K562 (cell line): Measurements from ENCODE around the gene NET1. TPM values are rescaled to one million over a fixed set of nuclear protein-coding genes. Genes with fewer than 3 reads are reported as not detected.

ENCODE experiments used
- MYNN ChIP-seq, 2 experiments: sonication (generic); formaldehyde crosslinking in 1 of 2; IDR thresholded peaks; 2 replicates each; pipeline versions ENCODE4 v1.5.0 to v1.6.1; 2016 to 2020; ENCODE audit warnings: antibody characterized with exemption in 1 of 2, missing genetic modification reagents in 1 of 2
- PCBP2 ChIP-seq: fragments of 200-400 bp; formaldehyde crosslinking; IDR thresholded peaks from 2 replicates; pipeline ENCODE4 v1.6.1; 2018; ENCODE audit warnings: low read length, low read depth, mild to moderate bottlenecking, moderate library complexity; ENCODE audit not compliant: poor library complexity, severe bottlenecking
- polyA plus RNA-seq, 8 experiments: library from polyadenylated mRNA; depleted of rRNA in 4 of 8; stranded (reverse) in 5 of 8; unstranded in 3 of 8; fragments of >200 nt; fragmentation: Nextera tagmentation in 2 of 8; fragmentation: Illumina TruSeq in 1 of 8; extraction: Ambion mirVana in 2 of 8; extraction: Trizol in 1 of 8; gene quantifications; 2 replicates each; pipeline versions ENCODE4 v1.2.1 to v1.2.3, GENCODE V29; 2011 to 2014; ENCODE audit warnings: inconsistent platforms in 1 of 8, missing spikeins in 1 of 8
- total RNA-seq, 7 experiments: library from RNA; depleted of rRNA in 6 of 7; stranded (reverse); fragments of >200 nt in 6 of 7; fragmentation: Illumina TruSeq in 2 of 7; extraction: Trizol in 2 of 7; gene quantifications; 2 replicates each; pipeline versions ENCODE4 v1.2.1 to v1.2.3, GENCODE V29; 2011 to 2021; ENCODE audit warnings: low replicate concordance in 1 of 7
- TF ChIP-seq, protein P1 (sequence below): sonication (generic); formaldehyde crosslinking; IDR thresholded peaks from 2 replicates; pipeline ENCODE4 v1.8.0; 2022; ENCODE audit warnings: missing genetic modification reagents, mild to moderate bottlenecking, moderate library complexity, borderline replicate concordance
- TF ChIP-seq, protein P2 (sequence below): fragments of 450-650 bp; IDR thresholded peaks from 2 replicates; pipeline ENCODE4 v1.6.1; 2017; ENCODE audit warnings: antibody characterized with exemption, mild to moderate bottlenecking
- TF ChIP-seq, protein P3 (sequence below), 3 experiments: IDR thresholded peaks in 2 of 3; conservative IDR thresholded peaks in 1 of 3; 2 replicates each; pipeline ENCODE4 v1.5.1; 2011 to 2012; ENCODE audit warnings: low read length in 3 of 3, mild to moderate bottlenecking in 3 of 3, control low read depth in 2 of 3, improper control_type of control experiment in 1 of 3, inconsistent platforms in 1 of 3, low read depth in 1 of 3, mixed read lengths in 1 of 3, moderate library complexity in 1 of 3; ENCODE audit not compliant: insufficient read depth in 2 of 3
- TF ChIP-seq, protein P4 (sequence below): fragments of 450-650 bp; IDR thresholded peaks from 2 replicates; pipeline ENCODE4 v1.7.0; 2016; ENCODE audit warnings: borderline replicate concordance

NET1 gene
- total and polyA plus RNA-seq, 9 of the 15 experiments (the other 6 are each of a cell fraction or from before 2014, with no cell fraction given) = 47.4 to 258 (median 106) TPM

DNA sequence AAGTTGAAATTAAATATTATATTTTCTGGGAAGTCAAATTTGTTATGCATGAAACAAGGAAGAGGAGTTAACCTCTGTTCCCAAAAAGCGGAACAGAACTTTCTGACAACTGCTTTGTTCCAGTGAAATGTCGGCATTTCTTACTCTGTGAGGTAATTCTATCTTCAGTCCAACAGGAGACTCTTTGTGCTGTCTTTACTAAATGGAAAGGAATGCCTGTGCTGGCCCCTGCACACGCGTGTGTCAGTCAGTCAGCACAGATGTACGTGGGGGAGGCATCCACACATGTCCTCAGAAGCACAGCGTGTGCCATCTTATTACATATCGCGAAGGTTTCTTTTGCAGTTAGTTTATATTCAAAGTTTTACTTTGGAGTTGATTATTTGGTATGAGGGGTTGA lies 37.5 kb downstream of the NET1 start (continued):
- TF ChIP-seq, protein P1, sequence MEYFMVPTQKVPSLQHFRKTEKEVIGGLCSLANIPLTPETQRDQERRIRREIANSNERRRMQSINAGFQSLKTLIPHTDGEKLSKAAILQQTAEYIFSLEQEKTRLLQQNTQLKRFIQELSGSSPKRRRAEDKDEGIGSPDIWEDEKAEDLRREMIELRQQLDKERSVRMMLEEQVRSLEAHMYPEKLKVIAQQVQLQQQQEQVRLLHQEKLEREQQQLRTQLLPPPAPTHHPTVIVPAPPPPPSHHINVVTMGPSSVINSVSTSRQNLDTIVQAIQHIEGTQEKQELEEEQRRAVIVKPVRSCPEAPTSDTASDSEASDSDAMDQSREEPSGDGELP = peak; percentile 63; the same call in 1 of the 2 replicates
- TF ChIP-seq PCBP2 (no peak), MYNN (IDR thresholded peaks at IDR 0.05) (peak; percentile 88), MYNN (CRISPR knock-in tag; IDR thresholded peaks at IDR 0.05) (no peak)
- TF ChIP-seq, protein P2, sequence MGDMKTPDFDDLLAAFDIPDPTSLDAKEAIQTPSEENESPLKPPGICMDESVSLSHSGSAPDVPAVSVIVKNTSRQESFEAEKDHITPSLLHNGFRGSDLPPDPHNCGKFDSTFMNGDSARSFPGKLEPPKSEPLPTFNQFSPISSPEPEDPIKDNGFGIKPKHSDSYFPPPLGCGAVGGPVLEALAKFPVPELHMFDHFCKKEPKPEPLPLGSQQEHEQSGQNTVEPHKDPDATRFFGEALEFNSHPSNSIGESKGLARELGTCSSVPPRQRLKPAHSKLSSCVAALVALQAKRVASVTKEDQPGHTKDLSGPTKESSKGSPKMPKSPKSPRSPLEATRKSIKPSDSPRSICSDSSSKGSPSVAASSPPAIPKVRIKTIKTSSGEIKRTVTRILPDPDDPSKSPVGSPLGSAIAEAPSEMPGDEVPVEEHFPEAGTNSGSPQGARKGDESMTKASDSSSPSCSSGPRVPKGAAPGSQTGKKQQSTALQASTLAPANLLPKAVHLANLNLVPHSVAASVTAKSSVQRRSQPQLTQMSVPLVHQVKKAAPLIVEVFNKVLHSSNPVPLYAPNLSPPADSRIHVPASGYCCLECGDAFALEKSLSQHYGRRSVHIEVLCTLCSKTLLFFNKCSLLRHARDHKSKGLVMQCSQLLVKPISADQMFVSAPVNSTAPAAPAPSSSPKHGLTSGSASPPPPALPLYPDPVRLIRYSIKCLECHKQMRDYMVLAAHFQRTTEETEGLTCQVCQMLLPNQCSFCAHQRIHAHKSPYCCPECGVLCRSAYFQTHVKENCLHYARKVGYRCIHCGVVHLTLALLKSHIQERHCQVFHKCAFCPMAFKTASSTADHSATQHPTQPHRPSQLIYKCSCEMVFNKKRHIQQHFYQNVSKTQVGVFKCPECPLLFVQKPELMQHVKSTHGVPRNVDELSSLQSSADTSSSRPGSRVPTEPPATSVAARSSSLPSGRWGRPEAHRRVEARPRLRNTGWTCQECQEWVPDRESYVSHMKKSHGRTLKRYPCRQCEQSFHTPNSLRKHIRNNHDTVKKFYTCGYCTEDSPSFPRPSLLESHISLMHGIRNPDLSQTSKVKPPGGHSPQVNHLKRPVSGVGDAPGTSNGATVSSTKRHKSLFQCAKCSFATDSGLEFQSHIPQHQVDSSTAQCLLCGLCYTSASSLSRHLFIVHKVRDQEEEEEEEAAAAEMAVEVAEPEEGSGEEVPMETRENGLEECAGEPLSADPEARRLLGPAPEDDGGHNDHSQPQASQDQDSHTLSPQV = peak; percentile 54; the same call in 1 of the 2 replicates
- TF ChIP-seq, protein P3, sequence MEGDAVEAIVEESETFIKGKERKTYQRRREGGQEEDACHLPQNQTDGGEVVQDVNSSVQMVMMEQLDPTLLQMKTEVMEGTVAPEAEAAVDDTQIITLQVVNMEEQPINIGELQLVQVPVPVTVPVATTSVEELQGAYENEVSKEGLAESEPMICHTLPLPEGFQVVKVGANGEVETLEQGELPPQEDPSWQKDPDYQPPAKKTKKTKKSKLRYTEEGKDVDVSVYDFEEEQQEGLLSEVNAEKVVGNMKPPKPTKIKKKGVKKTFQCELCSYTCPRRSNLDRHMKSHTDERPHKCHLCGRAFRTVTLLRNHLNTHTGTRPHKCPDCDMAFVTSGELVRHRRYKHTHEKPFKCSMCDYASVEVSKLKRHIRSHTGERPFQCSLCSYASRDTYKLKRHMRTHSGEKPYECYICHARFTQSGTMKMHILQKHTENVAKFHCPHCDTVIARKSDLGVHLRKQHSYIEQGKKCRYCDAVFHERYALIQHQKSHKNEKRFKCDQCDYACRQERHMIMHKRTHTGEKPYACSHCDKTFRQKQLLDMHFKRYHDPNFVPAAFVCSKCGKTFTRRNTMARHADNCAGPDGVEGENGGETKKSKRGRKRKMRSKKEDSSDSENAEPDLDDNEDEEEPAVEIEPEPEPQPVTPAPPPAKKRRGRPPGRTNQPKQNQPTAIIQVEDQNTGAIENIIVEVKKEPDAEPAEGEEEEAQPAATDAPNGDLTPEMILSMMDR (IDR thresholded peaks at IDR 0.05 in 2 of 3, conservative IDR thresholded peaks at IDR 0.05 in 1 of 3; ENCODE audit: insufficient read depth in 2 of 3, low read depth in 1 of 3, low read length in 3 of 3) = peak in 1 of 3 experiments; percentile 48; a peak in 3 of 6 replicates
- TF ChIP-seq, protein P4, sequence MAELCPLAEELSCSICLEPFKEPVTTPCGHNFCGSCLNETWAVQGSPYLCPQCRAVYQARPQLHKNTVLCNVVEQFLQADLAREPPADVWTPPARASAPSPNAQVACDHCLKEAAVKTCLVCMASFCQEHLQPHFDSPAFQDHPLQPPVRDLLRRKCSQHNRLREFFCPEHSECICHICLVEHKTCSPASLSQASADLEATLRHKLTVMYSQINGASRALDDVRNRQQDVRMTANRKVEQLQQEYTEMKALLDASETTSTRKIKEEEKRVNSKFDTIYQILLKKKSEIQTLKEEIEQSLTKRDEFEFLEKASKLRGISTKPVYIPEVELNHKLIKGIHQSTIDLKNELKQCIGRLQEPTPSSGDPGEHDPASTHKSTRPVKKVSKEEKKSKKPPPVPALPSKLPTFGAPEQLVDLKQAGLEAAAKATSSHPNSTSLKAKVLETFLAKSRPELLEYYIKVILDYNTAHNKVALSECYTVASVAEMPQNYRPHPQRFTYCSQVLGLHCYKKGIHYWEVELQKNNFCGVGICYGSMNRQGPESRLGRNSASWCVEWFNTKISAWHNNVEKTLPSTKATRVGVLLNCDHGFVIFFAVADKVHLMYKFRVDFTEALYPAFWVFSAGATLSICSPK = no peak
